KOPT-K1 (cell line): ENCODE results near the gene ZC3H10.
"Not testable (repeated sequence)": the region's sequence is repeated elsewhere in the genome, so short reads cannot be mapped to it uniquely, and the experiment has no call there.

ENCODE experiments used
- H3K27ac ChIP-seq: fragments of 200-600 bp; sonication (generic); 2 replicates; pipeline ENCODE4 v1.5.1; 2016; ENCODE audit warnings: antibody characterized with exemption, mild to moderate bottlenecking, low read depth, low read length; ENCODE audit not compliant: poor library complexity, severe bottlenecking
- H3K36me3 ChIP-seq: fragments of 200-600 bp; sonication (generic); 2 replicates; pipeline ENCODE4 v1.5.1; 2017; ENCODE audit warnings: antibody characterized with exemption, mild to moderate bottlenecking, low read length, moderate library complexity; ENCODE audit not compliant: insufficient read depth
- H3K9me3 ChIP-seq: fragments of 200-600 bp; sonication (generic); 2 replicates; pipeline ENCODE4 v1.5.1; 2017; ENCODE audit warnings: antibody characterized with exemption, low read length, mild to moderate bottlenecking; ENCODE audit not compliant: insufficient read depth, poor library complexity, severe bottlenecking

The ZC3H10 gene

DNA sequence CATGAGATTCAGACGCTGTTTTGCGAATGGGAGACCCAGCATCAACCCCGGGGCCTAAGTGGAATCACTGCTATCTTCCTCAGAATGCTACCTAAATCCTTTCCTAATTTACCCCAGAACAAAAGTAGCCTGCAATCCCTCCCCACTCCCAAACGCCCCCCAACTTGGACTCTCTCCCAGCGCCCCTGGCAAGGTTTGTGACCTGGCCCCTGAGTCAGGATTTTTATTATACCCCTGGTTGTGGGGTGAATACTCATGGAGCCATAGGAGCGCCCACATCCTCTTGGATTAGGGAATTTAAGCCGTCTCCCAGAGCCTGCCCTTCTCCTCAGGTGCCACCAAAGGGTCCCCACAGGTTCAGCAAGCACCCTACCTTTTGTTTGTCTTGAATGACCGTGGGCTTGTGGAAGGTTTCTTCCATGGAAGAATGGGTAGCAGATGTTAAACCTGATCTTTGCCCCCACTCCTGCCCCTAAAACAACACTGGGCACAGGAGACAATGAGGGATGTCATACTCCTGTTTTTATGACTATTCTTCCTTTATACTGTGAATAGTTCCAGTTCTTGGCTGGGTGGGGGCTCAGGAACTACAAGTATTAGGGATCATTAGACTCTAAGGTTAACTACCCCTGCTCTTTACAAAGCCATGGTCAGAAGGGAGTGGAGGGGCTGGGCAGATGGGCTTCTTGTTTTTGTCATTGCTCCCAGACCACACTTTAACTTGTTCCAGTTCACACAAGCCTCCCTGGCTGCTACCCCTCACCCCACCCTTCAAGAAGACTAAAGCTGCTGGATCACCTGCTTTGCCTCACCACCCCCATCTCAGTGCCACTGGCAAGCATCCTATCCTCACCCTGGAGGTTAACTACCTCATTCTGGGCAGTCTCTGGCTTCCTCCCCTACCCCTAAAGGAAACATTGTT, 35.0 kb downstream of the ZC3H10 start:
- peak overlapping the region; percentile 92 for H3K27ac ChIP-seq
- H3K9me3 ChIP-seq, result no peaks in the 10 kb centered on the region
- H3K36me3 ChIP-seq, result peaks cover 23% of the 10 kb centered on the region

- Histone ChIP-seq H3K9me3 (no peaks in the 10 kb centered on the region), H3K27ac (peak overlapping the region; percentile 92), H3K36me3 (peaks cover 23% of the 10 kb centered on the region)
These were observed 35.6 kb downstream of the ZC3H10 start for GRCh38 chr12:56153678-56154065.

DNA sequence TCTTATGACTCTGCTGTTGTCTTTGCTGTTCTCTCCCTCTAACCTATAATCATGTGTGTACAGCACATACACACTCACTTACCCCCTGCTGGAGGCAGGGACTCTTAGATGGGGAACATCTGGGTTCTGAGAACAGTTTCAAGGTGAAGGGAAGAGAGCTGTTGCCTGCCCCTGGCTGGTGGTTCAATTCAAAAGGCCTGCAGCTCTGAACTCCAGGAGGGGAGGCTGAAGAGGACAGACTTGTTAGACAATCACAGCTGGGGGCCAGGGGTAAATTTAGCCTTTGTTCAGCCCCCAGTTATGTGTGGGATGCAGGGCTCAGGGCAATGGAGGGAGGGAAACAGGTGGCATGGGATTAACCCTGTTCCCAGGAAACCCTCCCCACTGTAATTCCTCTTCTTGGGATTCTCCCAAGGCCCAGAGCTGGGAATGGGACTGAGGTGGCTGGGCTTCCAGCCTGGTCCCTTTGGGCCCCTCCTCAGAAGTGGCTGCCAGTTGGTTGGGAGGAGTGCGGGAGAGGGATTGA, 36.2 kb downstream of the ZC3H10 start:
- no peaks in the 10 kb centered on the region for H3K9me3 ChIP-seq
- no peak overlapping the region for H3K27ac ChIP-seq
- peaks cover 26% of the 10 kb centered on the region for H3K36me3 ChIP-seq

- Histone ChIP-seq H3K36me3 (peaks cover 31% of the 10 kb centered on the region), H3K27ac (no peak overlapping the region), H3K9me3 (no peaks in the 10 kb centered on the region)
These were observed 36.8 kb downstream of the ZC3H10 start for GRCh38 chr12:56154818-56155217.

DNA sequence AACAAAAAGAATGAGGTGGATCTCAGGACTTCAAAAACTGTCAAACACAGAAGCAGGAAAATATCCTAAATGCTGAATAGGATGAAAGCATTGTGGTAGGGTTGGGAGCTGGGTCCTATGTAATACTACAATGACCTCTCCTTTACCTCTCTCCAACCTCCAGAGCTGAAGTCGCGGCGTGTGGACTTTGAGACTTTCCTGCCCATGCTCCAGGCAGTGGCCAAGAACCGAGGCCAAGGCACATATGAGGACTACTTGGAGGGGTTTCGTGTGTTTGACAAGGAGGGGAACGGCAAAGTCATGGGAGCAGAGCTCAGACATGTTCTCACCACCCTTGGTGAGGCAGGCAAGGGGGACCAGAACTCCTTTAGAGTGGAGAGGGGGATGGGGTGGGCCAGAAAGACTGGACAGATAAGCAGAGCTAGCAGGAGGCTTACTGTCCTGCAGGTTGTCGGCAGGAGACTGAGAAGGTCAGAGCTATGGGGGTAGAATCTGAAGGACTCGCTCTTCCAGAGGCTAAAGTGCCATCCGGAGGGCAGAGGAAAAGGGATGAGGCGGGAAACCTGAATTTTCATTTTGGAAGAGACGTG, 37.3 kb downstream of the ZC3H10 start:
- H3K9me3 ChIP-seq, result no peaks in the 10 kb centered on the region
- no peak overlapping the region for H3K27ac ChIP-seq
- peaks cover 36% of the 10 kb centered on the region for H3K36me3 ChIP-seq

DNA sequence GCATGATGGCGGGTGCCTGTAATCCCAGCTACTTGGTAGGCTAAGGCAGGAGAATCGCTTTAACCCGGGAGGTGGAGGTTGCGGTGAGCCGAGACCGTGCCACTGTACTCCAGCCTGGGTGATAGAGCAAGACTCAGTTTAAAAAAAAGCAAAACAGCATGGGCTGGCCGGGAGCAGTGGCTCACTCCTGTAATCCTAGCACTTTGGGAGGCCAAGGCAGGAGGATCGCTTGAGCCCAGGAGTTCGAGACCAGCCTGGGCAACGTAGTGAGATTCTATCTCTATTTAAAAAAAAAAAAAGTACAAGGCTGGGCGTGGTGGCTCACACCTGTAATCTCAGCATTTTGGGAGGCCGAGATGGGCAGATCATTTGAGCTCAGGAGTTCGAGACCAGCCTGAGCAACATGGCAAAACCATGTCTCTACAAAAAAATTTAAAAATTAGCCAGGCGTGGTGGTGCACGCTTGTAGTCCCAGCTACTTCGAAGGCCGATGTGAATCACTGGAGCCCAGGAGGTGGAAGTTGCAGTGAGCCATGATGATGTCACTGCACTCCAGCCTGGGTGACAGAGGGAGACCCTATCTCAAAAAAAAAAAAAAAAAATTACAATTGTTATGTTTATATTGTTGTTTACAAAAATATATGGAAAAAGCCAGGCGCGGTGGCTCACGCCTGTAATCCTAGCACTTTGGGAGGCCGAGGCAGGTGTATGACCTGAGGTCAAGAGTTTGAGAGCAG, 38.6 kb downstream of the ZC3H10 start:
- H3K36me3 ChIP-seq, result peaks cover 49% of the 10 kb centered on the region
- H3K27ac ChIP-seq, H3K9me3 ChIP-seq: not testable (repeated sequence)

DNA sequence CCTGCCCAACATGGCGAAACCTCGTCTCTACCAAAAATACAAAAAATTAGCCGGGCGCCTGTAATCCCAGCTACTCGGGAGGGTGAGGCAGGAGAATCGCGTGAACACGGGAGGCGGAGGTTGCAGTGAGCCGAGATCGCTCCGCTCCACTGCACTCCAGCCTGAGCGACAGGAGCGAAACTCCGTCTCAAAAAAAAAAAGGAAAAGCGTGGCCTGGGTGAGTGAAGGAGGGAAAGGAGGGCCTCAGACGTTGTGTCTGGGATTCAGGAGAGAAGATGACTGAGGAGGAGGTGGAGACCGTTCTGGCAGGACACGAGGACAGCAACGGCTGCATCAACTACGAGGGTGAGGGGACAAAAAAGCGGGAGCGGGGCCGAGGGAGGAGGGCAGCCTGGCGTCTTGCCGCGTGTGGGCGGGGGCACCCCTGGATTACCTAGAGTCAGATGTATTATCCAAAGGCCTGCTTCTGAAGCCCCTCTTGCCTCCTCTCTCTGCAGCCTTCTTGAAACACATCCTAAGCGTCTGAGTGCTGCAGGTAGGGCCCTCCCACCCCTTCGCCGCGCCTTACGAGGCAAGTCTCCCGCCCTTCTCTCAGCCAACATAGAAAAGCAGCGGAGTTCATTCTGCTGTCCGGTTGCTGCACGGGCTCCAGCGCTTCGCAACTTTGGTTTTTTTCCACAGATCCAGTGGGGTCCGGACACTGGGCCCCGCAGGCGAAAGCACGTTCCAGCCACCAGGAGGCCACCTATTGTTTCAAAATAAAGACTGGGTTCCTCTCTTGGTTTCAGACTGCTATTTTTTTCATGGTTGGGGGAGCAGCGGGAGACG, 39.3 kb downstream of the ZC3H10 start:
- H3K27ac ChIP-seq, result peak overlapping the region; percentile 82
- peaks cover 57% of the 10 kb centered on the region for H3K36me3 ChIP-seq

DNA sequence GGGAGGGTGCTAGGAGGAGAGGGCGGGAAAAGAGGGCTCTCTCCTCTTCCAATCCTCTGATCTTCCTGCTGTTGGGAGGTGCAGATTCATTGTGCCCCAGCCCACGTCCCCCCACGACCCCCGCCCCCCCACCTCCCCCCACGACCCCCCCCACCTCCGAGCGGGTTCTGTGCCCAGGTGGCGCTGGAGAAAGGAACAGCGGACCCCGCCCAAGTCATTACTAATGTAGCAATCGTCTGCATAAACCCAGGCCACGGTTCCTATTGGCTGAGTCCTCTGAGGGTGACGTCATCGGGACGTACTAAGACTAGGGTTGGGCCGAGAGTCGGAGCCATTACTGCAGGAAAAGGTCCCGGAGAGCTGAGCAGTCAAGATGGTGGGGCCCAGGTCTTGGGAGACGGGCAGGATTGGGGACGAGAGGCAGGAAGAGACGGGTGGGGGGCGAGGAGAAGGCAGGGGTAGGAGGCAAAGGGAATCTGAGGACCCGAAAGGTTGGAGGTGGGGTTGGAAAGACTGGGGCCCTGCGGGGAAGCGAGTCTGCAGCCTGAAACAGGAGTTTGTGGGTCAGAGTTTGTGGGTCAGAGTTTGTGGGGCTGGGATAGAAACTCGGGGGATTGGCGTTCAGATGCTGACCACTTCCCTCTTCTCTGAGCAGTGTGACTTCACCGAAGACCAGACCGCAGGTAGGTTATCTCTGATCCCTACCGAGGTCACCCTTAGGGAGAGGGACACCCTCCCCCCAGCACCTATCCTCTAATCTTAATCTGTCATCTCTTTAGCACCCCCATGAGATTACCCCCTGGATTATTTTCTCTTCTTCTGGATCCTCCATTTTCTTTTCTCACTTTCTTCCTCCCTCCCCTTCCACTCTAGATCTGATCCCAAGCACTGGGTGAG, 40.2 kb downstream of the ZC3H10 start, which contains the start of gene MYL6:
Gene MYL6 (plus strand): TSS at position 331 of the 897 bp plus-strand sequence. CDS start 43 bp downstream, at position 374.
- no peaks in the 10 kb centered on the region for H3K9me3 ChIP-seq
- H3K36me3 ChIP-seq, result peaks cover 65% of the 10 kb centered on the region
- H3K27ac ChIP-seq, result peak within 1 kb of the TSS; percentile 82

More for the DNA sequence above, 39.3 kb downstream of the ZC3H10 start:
- no peaks in the 10 kb centered on the region for H3K9me3 ChIP-seq

DNA sequence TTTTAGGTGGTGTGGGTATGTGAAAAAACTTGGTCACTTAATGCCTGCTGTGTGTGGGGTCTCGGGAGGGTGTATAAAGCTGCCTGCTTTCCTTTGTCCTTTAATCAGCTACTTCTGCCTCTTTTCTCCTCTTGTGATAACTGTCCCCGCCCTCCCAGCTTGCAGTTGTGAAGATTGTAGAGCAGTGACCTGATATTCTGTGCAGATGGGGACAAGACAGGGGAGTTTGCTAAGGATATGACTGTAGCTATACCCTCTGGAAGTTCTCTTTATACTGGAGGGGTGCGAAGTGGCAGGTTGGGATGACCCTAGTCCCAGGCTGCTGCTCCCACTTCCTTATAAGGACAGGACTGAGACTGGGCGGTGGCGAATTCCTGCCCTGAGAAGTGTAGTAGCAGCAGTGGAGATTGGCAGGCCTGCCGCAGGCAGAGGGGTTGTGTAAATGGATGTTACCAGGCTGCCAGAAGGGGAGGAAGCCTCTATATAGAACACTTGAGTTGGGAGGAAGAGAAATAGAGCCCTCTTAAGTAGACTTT, 40.9 kb downstream of the ZC3H10 start:
- no peaks in the 10 kb centered on the region for H3K9me3 ChIP-seq
- H3K27ac ChIP-seq, result peak overlapping the region; percentile 82
- H3K36me3 ChIP-seq, result peaks cover 72% of the 10 kb centered on the region

- Histone ChIP-seq H3K36me3 (peaks cover 72% of the 10 kb centered on the region), H3K27ac (peak overlapping the region; percentile 82), H3K9me3 (no peaks in the 10 kb centered on the region)
These were observed 41.6 kb downstream of the ZC3H10 start for GRCh38 chr12:56159482-56160192.

GRCh38 chr12:56160193-56160763, 42.2 kb downstream of the ZC3H10 start:
- H3K36me3 ChIP-seq, result peaks cover 72% of the 10 kb centered on the region
- peak overlapping the region; percentile 82 for H3K27ac ChIP-seq
- H3K9me3 ChIP-seq, result no peaks in the 10 kb centered on the region

- no peaks in the 10 kb centered on the region for H3K9me3 ChIP-seq
- peak overlapping the region; percentile 82 for H3K27ac ChIP-seq
- H3K36me3 ChIP-seq, result peaks cover 72% of the 10 kb centered on the region
These were observed 43.0 kb downstream of the ZC3H10 start for GRCh38 chr12:56160894-56161689.
